HCT116 (cell line): ENCODE data around the gene XIAP. TPM values are rescaled to one million over a fixed set of nuclear protein-coding genes. Genes with fewer than 3 reads are reported as not detected.

Source experiments
- ATAC-seq: fragments of 200-7000 bp; cut with Tn5 transposase; 2 replicates; pipeline ENCODE4 v1.9.1; 2020; ENCODE audit warnings: mild to moderate bottlenecking, moderate library complexity
- BruUV-seq: library from RNA; stranded (reverse); fragments of 400-500 nt; replicated peaks from 2 replicates; lab custom pipeline; 2021; lab: Mats Ljungman, UMichigan
- CTCF ChIA-PET: fragments of 300-600 bp; sonication (Branson Sonifier 250); formaldehyde crosslinking; loops from one replicate; lab custom pipeline; 2021; ENCODE audit warnings: antibody characterized with exemption; lab: Charles Lee
- POLR2A ChIA-PET: fragments of 300-600, 350-600 bp; sonication (Branson Sonifier 250); formaldehyde crosslinking; loops from one replicate; lab custom pipeline; 2021; ENCODE audit warnings: antibody characterized with exemption; lab: Charles Lee
- RAD21 ChIA-PET, 2 experiments: fragments of 300-600 bp; sonication (Branson Sonifier 250); formaldehyde crosslinking; loops; one replicate each; lab custom pipeline; 2023; ENCODE audit warnings: low total read pairs in 2 of 2; ENCODE audit not compliant: uncharacterized antibody in 2 of 2, unreplicated experiment in 2 of 2, low non-redundant PET in 1 of 2; lab: Charles Lee
- DNase-seq: peaks from one replicate; pipeline ENCODE4 v3.0.0-alpha.2; 2010; ENCODE audit warnings: low read depth, low spot score
- H2AFZ ChIP-seq: fragments of 200-600 bp; shearing (Covaris generic), sonication (generic); 2 replicates; pipeline ENCODE4 v1.6.1; 2017; ENCODE audit warnings: low read depth, mixed run types, mixed read lengths, antibody characterized with exemption, low read length; ENCODE audit not compliant: poor library complexity, severe bottlenecking
- H3K27ac ChIP-seq: 2 replicates; pipeline ENCODE4 v1.5.1; 2012; ENCODE audit warnings: low read depth, low read length
- H3K27me3 ChIP-seq: fragments of 200-600 bp; sonication (generic); 2 replicates; pipeline ENCODE4 v1.6.1; 2016; ENCODE audit warnings: mixed run types, low read length, mixed read lengths; ENCODE audit not compliant: insufficient read depth
- H3K36me3 ChIP-seq, 2 experiments: fragments of 200-500 bp in 1 of 2; fragments of 200-600 bp in 1 of 2; sonication (Bioruptor generic) in 1 of 2; sonication (generic) in 1 of 2; 2 replicates each; pipeline versions ENCODE4 v1.5.1 to v1.6.1; 2014 to 2016; ENCODE audit warnings: low read length in 2 of 2, inconsistent platforms in 1 of 2, mixed read lengths in 1 of 2, mixed run types in 1 of 2; ENCODE audit not compliant: insufficient read depth in 2 of 2, control insufficient read depth in 1 of 2
- H3K4me1 ChIP-seq, 2 experiments: fragments of 200-600 bp in 1 of 2; sonication (generic) in 1 of 2; 2 replicates each; pipeline versions ENCODE4 v1.5.1 to v1.6.1; 2012 to 2017; ENCODE audit warnings: low read length in 2 of 2, inconsistent platforms in 1 of 2, mild to moderate bottlenecking in 1 of 2, mixed read lengths in 1 of 2, mixed run types in 1 of 2, moderate library complexity in 1 of 2; ENCODE audit not compliant: insufficient read depth in 2 of 2, control insufficient read depth in 1 of 2
- H3K4me2 ChIP-seq: fragments of 200-600 bp; sonication (generic); 2 replicates; pipeline ENCODE4 v1.6.1; 2017; ENCODE audit warnings: mixed run types, low read length, mixed read lengths
- H3K4me3 ChIP-seq, 2 experiments: fragments of 200-600 bp in 1 of 2; sonication (generic) in 1 of 2; replicated peaks in 1 of 2; 2 replicates each; pipeline ENCODE4 v1.5.1; 2011 to 2016; ENCODE audit warnings: low read length in 2 of 2, control low read depth in 1 of 2, low read depth in 1 of 2, mild to moderate bottlenecking in 1 of 2, mixed read lengths in 1 of 2, mixed run types in 1 of 2
- H3K79me2 ChIP-seq: fragments of 200-600 bp; sonication (generic); 2 replicates; pipeline ENCODE4 v1.6.1; 2017; ENCODE audit warnings: mild to moderate bottlenecking, mixed run types, low read length, moderate library complexity, mixed read lengths; ENCODE audit not compliant: insufficient read depth
- H3K9ac ChIP-seq: fragments of 200-600 bp; sonication (generic); 2 replicates; pipeline ENCODE4 v1.6.1; 2016; ENCODE audit warnings: low read length, mixed read lengths
- H3K9me2 ChIP-seq: fragments of 200-600 bp; sonication (generic), shearing (Covaris generic); 2 replicates; pipeline ENCODE4 v1.6.1; 2017; ENCODE audit warnings: mixed run types, mild to moderate bottlenecking, moderate library complexity; ENCODE audit not compliant: insufficient read depth
- H3K9me3 ChIP-seq, 2 experiments: fragments of 200-500 bp in 1 of 2; fragments of 200-600 bp in 1 of 2; sonication (Bioruptor generic) in 1 of 2; sonication (generic) in 1 of 2; 2 replicates each; pipeline ENCODE4 v1.6.1; 2014 to 2017; ENCODE audit warnings: low read length in 2 of 2, mixed read lengths in 2 of 2, inconsistent platforms in 1 of 2, low read depth in 1 of 2, mild to moderate bottlenecking in 1 of 2, mixed run types in 1 of 2, moderate library complexity in 1 of 2; ENCODE audit not compliant: control insufficient read depth in 1 of 2, insufficient read depth in 1 of 2
- H4K20me1 ChIP-seq: fragments of 200-600 bp; sonication (generic), shearing (Covaris generic); 2 replicates; pipeline ENCODE4 v1.6.1; 2017; ENCODE audit warnings: mixed run types, mild to moderate bottlenecking, moderate library complexity; ENCODE audit not compliant: insufficient read depth
- CTCF ChIP-seq, 3 experiments: fragments of 200-600 bp in 1 of 3; sonication (generic) in 1 of 3; IDR thresholded peaks in 2 of 3; conservative IDR thresholded peaks in 1 of 3; 2 replicates each; pipeline ENCODE4 v1.5.1; 2012 to 2017; ENCODE audit warnings: low read depth in 2 of 3, low read length in 2 of 3, antibody characterized with exemption in 1 of 3, borderline replicate concordance in 1 of 3, control low read depth in 1 of 3, mild to moderate bottlenecking in 1 of 3, mixed read lengths in 1 of 3, mixed run types in 1 of 3, moderate library complexity in 1 of 3; ENCODE audit not compliant: insufficient read depth in 1 of 3
- EZH2 ChIP-seq: fragments of 200-600 bp; sonication (generic); IDR thresholded peaks from 2 replicates; pipeline ENCODE4 v1.6.1; 2017; ENCODE audit warnings: antibody characterized with exemption, mixed run types
- EZH2phosphoT487 ChIP-seq: fragments of 200-600 bp; IDR thresholded peaks from 2 replicates; pipeline ENCODE4 v1.6.1; 2018; ENCODE audit warnings: antibody characterized with exemption, borderline replicate concordance
- FOSL1 ChIP-seq: IDR thresholded peaks from 2 replicates; pipeline ENCODE4 v1.6.1; 2012; ENCODE audit warnings: low read depth
- JUND ChIP-seq: IDR thresholded peaks from 2 replicates; pipeline ENCODE4 v1.6.1; 2012
- MAX ChIP-seq: IDR thresholded peaks from 2 replicates; pipeline ENCODE4 v1.6.1; 2012
- SIN3A ChIP-seq: IDR thresholded peaks from 2 replicates; pipeline ENCODE4 v1.6.1; 2012; ENCODE audit warnings: low read depth
- SP1 ChIP-seq: IDR thresholded peaks from 2 replicates; pipeline ENCODE4 v1.6.1; 2012; ENCODE audit warnings: low read depth
- ZBTB33 ChIP-seq: IDR thresholded peaks from 2 replicates; pipeline ENCODE4 v1.6.1; 2011; ENCODE audit warnings: mild to moderate bottlenecking, low read length, moderate library complexity; ENCODE audit not compliant: insufficient replicate concordance; ENCODE audit errors: extremely low read depth
- intact Hi-C: fragments of 100-400 bp; cut with micrococcal nuclease; formaldehyde crosslinking; loops from 2 replicates; pipeline ENCODE4 v1.10.0; 2022
- total RNA-seq: library from RNA; stranded (reverse); gene quantifications from one replicate; pipeline ENCODE4 v1.2.1, GENCODE V29; 2021; ENCODE audit not compliant: unreplicated experiment

The XIAP gene
- total RNA-seq, 1 experiment from 2014 or later: 41.0 TPM

- no peak overlapping the region for H2AFZ ChIP-seq
- peak; percentile 70; the same call in 1 of the 2 replicates for ATAC-seq
- ChIA-PET RAD21 (no interaction called here), POLR2A (no interaction called here), CTCF (no interaction called here)
- H3K9ac ChIP-seq: no peak overlapping the region
- intact Hi-C loops: no loop called here
- BruUV-seq: no TSS peak
- no peaks in the 10 kb centered on the region for H3K9me2 ChIP-seq
- H4K20me1 ChIP-seq: no peaks in the 10 kb centered on the region
- H3K4me3 ChIP-seq: no peak overlapping the region
- peaks cover 0 to 11% of the 10 kb centered on the region in 2 experiments; a peak in 2 of 4 replicates for H3K4me1 ChIP-seq
- H3K27ac ChIP-seq: no peak overlapping the region
- no peak for DNase-seq
- H3K36me3 ChIP-seq: no peaks in the 10 kb centered on the region
- no peaks in the 10 kb centered on the region for H3K79me2 ChIP-seq
- peak overlapping the region; percentile 28; the same call in 1 of the 2 replicates for H3K4me2 ChIP-seq
- H3K27me3 ChIP-seq: no peaks in the 10 kb centered on the region
- no peak for TF ChIP-seq SP1
- TF ChIP-seq ZBTB33: no peak
- no peak for TF ChIP-seq EZH2
- no peak for TF ChIP-seq EZH2phosphoT487
- TF ChIP-seq SIN3A: no peak
- TF ChIP-seq FOSL1: peak; percentile 22; the same call in 1 of the 2 replicates
- H3K9me3 ChIP-seq: no peaks in the 10 kb centered on the region
These were observed 41.6 kb upstream of the XIAP start for GRCh38 chrX:123818243-123818642.

GRCh38 chrX:123822965-123823364 is 36.9 kb upstream of the XIAP start:
- TF ChIP-seq CTCF (IDR thresholded peaks at IDR 0.05 in 2 of 3, conservative IDR thresholded peaks at IDR 0.05 in 1 of 3; ENCODE audit: borderline replicate concordance in 1 of 3, insufficient read depth in 1 of 3, low read depth in 2 of 3, low read length in 2 of 3) (no peak), MAX (no peak), JUND (no peak)
- ChIA-PET CTCF (no interaction called here), RAD21 (no interaction called here), POLR2A (no interaction called here)
- Histone ChIP-seq H3K4me2 (no peak overlapping the region), H3K27me3 (no peaks in the 10 kb centered on the region), H3K9me2 (no peaks in the 10 kb centered on the region), H3K79me2 (no peaks in the 10 kb centered on the region), H3K4me1 (peaks cover 4 to 21% of the 10 kb centered on the region in 2 experiments; a peak in 3 of 4 replicates), H3K4me3 (no peak overlapping the region), H3K27ac (no peak overlapping the region), H3K36me3 (no peaks in the 10 kb centered on the region), H2AFZ (no peak overlapping the region), H3K9me3 (no peaks in the 10 kb centered on the region), H4K20me1 (no peaks in the 10 kb centered on the region), H3K9ac (no peak overlapping the region)
- DNase-seq: no peak
- no peak for ATAC-seq
- intact Hi-C loops: no loop called here
- no TSS peak for BruUV-seq
